Suprapubic skin (tissue), 4 donors: ENCODE data around the gene TTC24.

Experiments used
- CTCF ChIP-seq, 2 donors: fragments of 200-600 bp in 1 of 2; fragments of 450-650 bp in 1 of 2; sonication (generic) in 1 of 2; IDR thresholded peaks; one replicate each; pipeline ENCODE4 v1.5.1; 2016 to 2019; ENCODE audit warnings: antibody characterized with exemption in 2 of 2, mild to moderate bottlenecking in 1 of 2, moderate library complexity in 1 of 2
- POLR2A ChIP-seq, 2 donors: fragments of 450-650 bp; IDR thresholded peaks; one replicate each; pipeline ENCODE4 v1.6.1; 2017; ENCODE audit warnings: antibody characterized with exemption in 2 of 2, mild to moderate bottlenecking in 2 of 2, moderate library complexity in 2 of 2
- POLR2AphosphoS5 ChIP-seq, 3 donors: sonication (generic); formaldehyde crosslinking; IDR thresholded peaks; one replicate each; pipeline ENCODE4 v1.6.1; 2017; ENCODE audit warnings: antibody characterized with exemption in 3 of 3

GRCh38 chr1:156632355-156632754 lies 52.8 kb downstream of the TTC24 start:
- TF ChIP-seq CTCF (IDR thresholded peaks at IDR 0.05) (no peak), POLR2A (IDR thresholded peaks at IDR 0.05) (no peak), POLR2AphosphoS5 (IDR thresholded peaks at IDR 0.05) (no peak)
